Neuronal stem cell (in vitro differentiated cells): Measurements from ENCODE around the gene TCAP.
A peak's percentile ranks its signal among the peaks of the same experiment; 100 is the strongest.

Experiments
- DNase-seq: peaks from one replicate; pipeline ENCODE4 v3.0.0-alpha.2; 2013; ENCODE audit warnings: low spot score
- H2AFZ ChIP-seq: one replicate; pipeline ENCODE4 v1.6.1; 2013; ENCODE audit warnings: mild to moderate bottlenecking, low read length, inconsistent platforms
- H2AK5ac ChIP-seq: 2 replicates; pipeline ENCODE4 v1.6.1; 2013; ENCODE audit warnings: low read depth, mild to moderate bottlenecking, inconsistent platforms, low read length, moderate library complexity, mixed read lengths
- H2BK120ac ChIP-seq: 2 replicates; pipeline ENCODE4 v1.6.1; 2013; ENCODE audit warnings: low read depth, mild to moderate bottlenecking, inconsistent platforms, low read length, moderate library complexity, mixed read lengths
- H2BK12ac ChIP-seq: one replicate; pipeline ENCODE4 v1.6.1; 2013; ENCODE audit warnings: low read length, inconsistent platforms
- H2BK15ac ChIP-seq: 2 replicates; pipeline ENCODE4 v1.6.1; 2013; ENCODE audit warnings: mild to moderate bottlenecking, low read length, inconsistent platforms, mixed read lengths
- H2BK5ac ChIP-seq: one replicate; pipeline ENCODE4 v1.6.1; 2013; ENCODE audit warnings: inconsistent platforms, mild to moderate bottlenecking, low read length, moderate library complexity
- H3K14ac ChIP-seq: one replicate; pipeline ENCODE4 v1.6.1; 2013; ENCODE audit warnings: low read length, inconsistent platforms
- H3K18ac ChIP-seq: 2 replicates; pipeline ENCODE4 v1.6.1; 2013; ENCODE audit warnings: low read length, inconsistent platforms
- H3K23ac ChIP-seq: 2 replicates; pipeline ENCODE4 v1.6.1; 2013; ENCODE audit warnings: low read depth, mild to moderate bottlenecking, mixed read lengths, low read length, inconsistent platforms; ENCODE audit not compliant: poor library complexity
- H3K27ac ChIP-seq: replicated peaks from 3 replicates; pipeline ENCODE4 v1.5.1; 2013; ENCODE audit warnings: low read length, inconsistent platforms
- H3K27me3 ChIP-seq, 3 experiments: 2 replicates each; pipeline ENCODE4 v1.6.1; 2013; ENCODE audit warnings: low read length in 3 of 3, mild to moderate bottlenecking in 2 of 3, inconsistent platforms in 1 of 3, low read depth in 1 of 3, mixed read lengths in 1 of 3, moderate library complexity in 1 of 3; ENCODE audit not compliant: control insufficient read depth in 3 of 3, insufficient read depth in 3 of 3
- H3K36me3 ChIP-seq, 2 donors: replicated peaks in 1 of 2; 2 replicates each; pipeline ENCODE4 v1.6.1; 2013; ENCODE audit warnings: low read length in 2 of 2; ENCODE audit not compliant: control insufficient read depth in 2 of 2, insufficient read depth in 2 of 2
- H3K4ac ChIP-seq: 2 replicates; pipeline ENCODE4 v1.6.1; 2013; ENCODE audit warnings: inconsistent platforms, mild to moderate bottlenecking, low read length, moderate library complexity
- H3K4me1 ChIP-seq, 2 donors: 1 replicate in 1 of 2; 2 replicates in 1 of 2; pipeline ENCODE4 v1.6.1; 2013; ENCODE audit warnings: low read length in 2 of 2, low read depth in 1 of 2; ENCODE audit not compliant: control insufficient read depth in 2 of 2, insufficient read depth in 1 of 2
- H3K4me2 ChIP-seq: one replicate; pipeline ENCODE4 v1.6.1; 2013; ENCODE audit warnings: mild to moderate bottlenecking, low read length, inconsistent platforms; ENCODE audit not compliant: insufficient read depth, poor library complexity, severe bottlenecking
- H3K4me3 ChIP-seq, 2 donors: 2 replicates each; pipeline ENCODE4 v1.5.1; 2013; ENCODE audit warnings: low read length in 2 of 2, mild to moderate bottlenecking in 2 of 2, inconsistent platforms in 1 of 2, moderate library complexity in 1 of 2
- H3K79me1 ChIP-seq: one replicate; pipeline ENCODE4 v1.6.1; 2013; ENCODE audit warnings: low read depth, mild to moderate bottlenecking, inconsistent platforms, low read length, moderate library complexity
- H3K9ac ChIP-seq: one replicate; pipeline ENCODE4 v1.6.1; 2013; ENCODE audit warnings: mild to moderate bottlenecking, low read depth, low read length, inconsistent platforms; ENCODE audit not compliant: poor library complexity
- H3K9me3 ChIP-seq, 2 donors: replicated peaks in 1 of 2; 2 replicates each; pipeline versions ENCODE3 to v1.6.1; 2013; ENCODE audit warnings: low read length in 2 of 2, mild to moderate bottlenecking in 2 of 2, inconsistent platforms in 1 of 2, low read depth in 1 of 2, mixed read lengths in 1 of 2, moderate library complexity in 1 of 2; ENCODE audit not compliant: control insufficient read depth in 2 of 2, insufficient read depth in 1 of 2
- H4K8ac ChIP-seq: one replicate; pipeline ENCODE4 v1.6.1; 2013; ENCODE audit warnings: low read depth, mild to moderate bottlenecking, inconsistent platforms, low read length, moderate library complexity
- H4K91ac ChIP-seq: one replicate; pipeline ENCODE4 v1.6.1; 2013; ENCODE audit warnings: low read length, low read depth, mild to moderate bottlenecking, inconsistent platforms; ENCODE audit not compliant: poor library complexity
- WGBS, 2 donors: extraction: QIAGEN DNeasy Blood & Tissue Kit; methylation state at CpG; one replicate each; pipeline ENCODE4 v1.1.7; 2013; ENCODE audit warnings: missing lambda C conversion rate in 2 of 2, mixed read lengths in 1 of 2; ENCODE audit not compliant: insufficient read length in 2 of 2, insufficient replicate concordance in 1 of 2; ENCODE audit errors: extremely low coverage in 2 of 2; 5-methylcytosine and 5-hydroxymethylcytosine counted together

Gene TCAP

DNA sequence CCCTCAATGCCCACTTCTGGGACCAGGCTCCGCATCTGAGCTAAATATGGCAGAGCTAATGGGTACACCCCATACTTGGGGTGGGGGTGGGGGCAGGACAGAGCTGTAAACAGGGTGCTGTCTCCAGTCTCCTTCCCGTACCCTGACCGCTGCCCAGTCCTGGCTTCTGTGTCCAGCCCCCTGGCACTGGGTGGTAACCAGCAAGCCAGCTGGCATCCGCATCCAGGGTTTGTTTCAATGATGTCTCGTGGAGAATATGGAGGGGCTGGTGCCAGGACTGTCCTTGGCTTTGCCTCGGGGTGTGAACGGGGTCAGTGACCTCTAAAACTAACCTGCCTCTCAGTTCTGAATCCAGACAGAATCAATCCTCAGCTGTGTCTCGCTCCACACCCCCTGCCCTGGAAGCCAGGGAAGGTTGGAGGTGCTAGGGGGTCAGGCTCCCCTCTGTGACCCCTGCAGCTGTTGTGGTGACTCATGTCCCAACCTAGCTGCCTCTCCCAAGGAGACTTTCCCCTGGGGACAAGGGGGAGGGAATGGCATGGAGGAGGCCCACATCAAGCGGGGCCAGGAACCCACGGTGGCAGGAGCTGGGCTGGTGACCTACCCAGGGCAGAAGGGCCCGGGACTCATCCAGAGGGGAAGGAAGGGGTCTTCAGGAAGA is 1.6 kb downstream of the TCAP start:
- H4K8ac ChIP-seq, result peak overlapping the region; percentile 43
- H4K91ac ChIP-seq, result no peak overlapping the region
- H3K4ac ChIP-seq, result peak overlapping the region; percentile 95
- H3K27me3 ChIP-seq, result peaks cover 0 to 37% (median 20%) of the 10 kb centered on the region in 3 experiments
- peaks cover 6% of the 10 kb centered on the region for H3K79me1 ChIP-seq
- no peak overlapping the region for H3K4me3 ChIP-seq
- no peaks in the 10 kb centered on the region for H3K9me3 ChIP-seq
- peak overlapping the region; percentile 85 for H2BK15ac ChIP-seq
- H3K4me1 ChIP-seq, result peaks cover 8 to 27% of the 10 kb centered on the region in 2 donors
- peak overlapping the region; percentile 65 for H3K23ac ChIP-seq
- WGBS, 2 donors, result no CpG with 5 or more reads among the region's 11 CpGs
- H3K36me3 ChIP-seq, result peaks cover 5 to 13% of the 10 kb centered on the region in 2 donors
- no peak for DNase-seq
- peak overlapping the region; percentile 60 for H2BK5ac ChIP-seq
- peak overlapping the region; percentile 99 for H2AK5ac ChIP-seq
- no peak overlapping the region for H3K4me2 ChIP-seq
- H3K9ac ChIP-seq, result no peak overlapping the region
- H3K18ac ChIP-seq, result peak overlapping the region; percentile 89
- peak overlapping the region; percentile 91 for H2AFZ ChIP-seq
- H2BK120ac ChIP-seq, result peak overlapping the region; percentile 94
- H3K14ac ChIP-seq, result peak overlapping the region; percentile 94
- H2BK12ac ChIP-seq, result peak overlapping the region; percentile 98
- no peak overlapping the region for H3K27ac ChIP-seq

DNA sequence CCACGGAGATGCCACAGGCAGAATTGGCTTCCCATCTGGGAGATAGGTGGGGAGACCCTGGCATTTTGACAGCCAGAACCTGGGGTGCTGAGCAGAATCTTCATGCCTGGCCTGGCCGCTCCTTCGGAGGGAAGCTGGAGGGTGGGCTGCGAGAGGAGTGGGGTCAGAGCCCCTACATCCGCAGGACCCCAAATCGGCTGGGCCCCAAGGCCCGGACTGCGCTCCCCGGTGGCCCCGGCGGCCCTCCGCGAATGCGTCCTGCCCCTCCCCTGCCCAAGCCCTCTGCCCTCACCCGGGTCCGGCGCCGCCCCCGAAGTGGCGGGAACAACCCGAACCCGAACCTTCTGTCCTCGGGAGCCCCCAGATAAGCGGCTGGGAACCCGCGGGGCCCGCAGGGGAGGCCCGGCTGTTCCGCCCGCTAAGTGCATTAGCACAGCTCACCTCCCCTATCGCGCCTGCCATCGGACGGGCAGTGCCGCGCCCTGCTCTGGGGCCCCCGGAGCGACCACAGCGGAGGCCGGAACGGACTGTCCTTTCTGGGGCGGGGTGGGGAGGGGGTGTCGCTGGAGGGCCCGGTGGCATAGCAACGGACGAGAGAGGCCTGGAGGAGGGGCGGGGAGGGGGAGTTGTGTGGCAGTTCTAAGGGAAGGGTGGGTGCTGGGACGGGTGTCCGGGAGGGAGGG is 2.3 kb downstream of the TCAP start:
- no CpG with 5 or more reads among the region's 49 CpGs for WGBS, 2 donors
- Histone ChIP-seq H3K79me1 (peaks cover 6% of the 10 kb centered on the region), H3K4me1 (peaks cover 8 to 27% of the 10 kb centered on the region in 2 donors), H2BK15ac (peak overlapping the region; percentile 85), H3K36me3 (peaks cover 4 to 7% of the 10 kb centered on the region in 2 donors), H3K4ac (no peak overlapping the region), H3K14ac (no peak overlapping the region), H4K91ac (no peak overlapping the region), H2AFZ (peak overlapping the region; percentile 91), H3K4me2 (peak overlapping the region; percentile 91), H3K9me3 (no peaks in the 10 kb centered on the region), H3K27ac (no peak overlapping the region), H3K9ac (peak overlapping the region; percentile 70), H3K23ac (peak overlapping the region; percentile 65), H4K8ac (peak overlapping the region; percentile 43), H2AK5ac (peak overlapping the region; percentile 99), H2BK5ac (peak overlapping the region; percentile 60), H2BK120ac (peak overlapping the region; percentile 94), H3K4me3 (no peak overlapping the region), H3K27me3 (peaks cover 0 to 37% (median 20%) of the 10 kb centered on the region in 3 experiments), H2BK12ac (peak overlapping the region; percentile 98), H3K18ac (peak overlapping the region; percentile 92)
- DNase-seq, result no peak

DNA sequence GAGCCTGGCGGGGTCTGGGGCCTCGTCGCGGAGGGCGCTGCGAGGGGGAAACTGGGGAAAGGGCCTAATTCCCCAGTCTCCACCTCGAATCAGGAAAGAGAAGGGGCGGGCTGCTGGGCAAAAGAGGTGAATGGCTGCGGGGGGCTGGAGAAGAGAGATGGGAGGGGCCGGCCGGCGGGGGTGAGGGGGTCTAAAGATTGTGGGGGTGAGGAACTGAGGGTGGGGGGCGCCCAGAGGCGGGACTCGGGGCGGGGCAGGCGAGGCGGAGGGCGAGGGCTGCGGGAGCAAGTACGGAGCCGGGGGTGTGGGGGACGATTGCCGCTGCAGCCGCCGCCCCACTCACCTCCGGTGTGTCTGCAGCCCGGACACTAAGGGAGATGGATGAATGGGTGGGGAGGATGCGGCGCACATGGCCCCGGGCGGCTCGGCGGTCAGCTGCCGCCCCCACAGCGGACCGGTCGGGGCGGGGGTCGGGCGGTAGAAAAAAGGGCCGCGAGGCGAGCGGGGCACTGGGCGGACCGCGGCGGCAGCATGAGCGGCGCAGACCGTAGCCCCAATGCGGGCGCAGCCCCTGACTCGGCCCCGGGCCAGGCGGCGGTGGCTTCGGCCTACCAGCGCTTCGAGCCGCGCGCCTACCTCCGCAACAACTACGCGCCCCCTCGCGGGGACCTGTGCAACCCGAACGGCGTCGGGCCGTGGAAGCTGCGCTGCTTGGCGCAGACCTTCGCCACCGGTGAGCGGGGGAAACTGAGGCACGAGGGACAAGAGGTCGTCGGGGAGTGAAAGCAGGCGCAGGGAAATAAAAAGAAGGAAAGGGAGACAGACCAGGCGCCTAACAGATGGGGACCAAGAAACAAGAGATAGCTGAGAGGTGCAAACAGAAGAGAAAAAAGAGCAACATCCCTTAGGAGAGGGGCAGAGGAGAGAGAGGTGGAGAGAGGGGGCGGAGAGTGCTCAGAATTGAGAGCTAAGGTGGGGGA is 3.1 kb downstream of the TCAP start, which contains the start of gene PNMT:
PNMT (plus strand) TSS at position 509 of the 980 bp plus-strand sequence; CDS start at position 532, 23 bp downstream.
- peak within 1 kb of the TSS; percentile 91 for H2AFZ ChIP-seq
- H3K14ac ChIP-seq, result no peak within 1 kb of the TSS
- H3K79me1 ChIP-seq, result peaks cover 4% of the 10 kb centered on the region
- H4K8ac ChIP-seq, result no peak within 1 kb of the TSS
- peak within 1 kb of the TSS; percentile 85 for H2BK15ac ChIP-seq
- peak within 1 kb of the TSS; percentile 96 for H3K23ac ChIP-seq
- H3K27me3 ChIP-seq, result peaks cover 0 to 37% (median 20%) of the 10 kb centered on the region in 3 experiments
- peak within 1 kb of the TSS; percentile 80 for H3K9ac ChIP-seq
- peak within 1 kb of the TSS; percentile 61 for H2BK120ac ChIP-seq
- peak within 1 kb of the TSS; percentile 91 for H3K4me2 ChIP-seq
- no peak within 1 kb of the TSS for H3K27ac ChIP-seq
- no CpG with 5 or more reads among the region's 85 CpGs for WGBS, 2 donors
- H3K4ac ChIP-seq, result no peak within 1 kb of the TSS
- peak within 1 kb of the TSS; percentile 98 for H3K18ac ChIP-seq
- H2BK5ac ChIP-seq, result peak within 1 kb of the TSS; percentile 60
- peak within 1 kb of the TSS; percentile 46 for H2BK12ac ChIP-seq
- H3K4me3 ChIP-seq, result peak within 1 kb of the TSS; percentile 29 to 71
- no peak for DNase-seq
- no peak within 1 kb of the TSS for H4K91ac ChIP-seq
- no peaks in the 10 kb centered on the region for H3K36me3 ChIP-seq
- H3K9me3 ChIP-seq, result no peaks in the 10 kb centered on the region
- peaks cover 8 to 19% of the 10 kb centered on the region in 2 donors for H3K4me1 ChIP-seq
- peak within 1 kb of the TSS; percentile 99 for H2AK5ac ChIP-seq
